ENCODE results near the gene TM6SF1. TPM values are rescaled to one million over a fixed set of nuclear protein-coding genes. Genes with fewer than 3 reads are reported as not detected.

Gene TM6SF1
- total and polyA plus RNA-seq, 9 of the 15 experiments (the other 6 are each of a cell fraction or from before 2014, with no cell fraction given) = 1.0 to 5.6 (median 3.5) TPM

- TF ChIP-seq GMEB1 (CRISPR knock-in tag; IDR thresholded peaks at IDR 0.05) (0 out of 2 replicates have a peak, but pooled peaks have one; percentile 8), TCF7 (IDR thresholded peaks at IDR 0.05; ENCODE audit: borderline replicate concordance) (0 out of 2 replicates have a peak, but pooled peaks have one; percentile 19), SMAD1 (IDR thresholded peaks at IDR 0.05; ENCODE audit: low read depth, low read length, partially characterized antibody) (peak; percentile 68), MXI1 (IDR thresholded peaks at IDR 0.05; ENCODE audit: low read depth, low read length) (no peak), ATF1 (CRISPR knock-in tag; IDR thresholded peaks at IDR 0.05) (no peak), ATF1 (tag; IDR thresholded peaks at IDR 0.05) (peak; percentile 85), ZC3H4 (CRISPR knock-in tag; IDR thresholded peaks at IDR 0.05; ENCODE audit: borderline replicate concordance) (no peak), GABPA (tag; conservative IDR thresholded peaks at IDR 0.05; ENCODE audit: low read depth) (peak; percentile 88), ZMIZ1 (IDR thresholded peaks at IDR 0.05; ENCODE audit: low read depth in 2 of 2, low read length in 2 of 2) (peak in 1 of 2 experiments; percentile 93; a peak in 2 of 4 replicates), ZNF79 (CRISPR knock-in tag; IDR thresholded peaks at IDR 0.05; ENCODE audit: low read depth) (no peak), ATF3 (IDR thresholded peaks at IDR 0.05) (peak; percentile 81), ATF3 (CRISPR knock-in tag; conservative IDR thresholded peaks at IDR 0.05) (no peak), STAT5A (IDR thresholded peaks at IDR 0.05; ENCODE audit: borderline replicate concordance, low read length) (peak; percentile 82), RNF219 (CRISPR knock-in tag; IDR thresholded peaks at IDR 0.05) (no peak), ZNF592 (IDR thresholded peaks at IDR 0.05) (peak; percentile 28; the same call in 1 of the 2 replicates)
Measured at GRCh38 chr15:83092309-83092976, 15.0 kb upstream of the TM6SF1 start (continued).

Measured in K562 (cell line).